Panc1 (cell line): ENCODE data around the gene RPP38. TPM values are rescaled to one million over a fixed set of nuclear protein-coding genes. Genes with fewer than 3 reads are reported as not detected.

Source experiments
- ATAC-seq: fragments of 200-7000 bp; cut with Tn5 transposase; 2 replicates; pipeline ENCODE4 v1.9.1; 2020; ENCODE audit warnings: mild to moderate bottlenecking, moderate library complexity
- BruUV-seq: library from RNA; stranded (reverse); fragments of 400-500 nt; replicated peaks from 2 replicates; lab custom pipeline; 2021; lab: Mats Ljungman, UMichigan
- CTCF ChIA-PET: fragments of 300-600 bp; sonication (Branson Sonifier 250); formaldehyde crosslinking; loops from one replicate; lab custom pipeline; 2022; ENCODE audit warnings: antibody characterized with exemption; lab: Charles Lee
- POLR2A ChIA-PET: fragments of 300-600 bp; sonication (Branson Sonifier 250); formaldehyde crosslinking; loops from one replicate; lab custom pipeline; 2022; ENCODE audit warnings: antibody characterized with exemption; lab: Charles Lee
- DNase-seq: peaks from one replicate; pipeline ENCODE4 v3.0.0-alpha.2; 2010; ENCODE audit warnings: low read depth, low spot score
- H3K27ac ChIP-seq: 2 replicates; pipeline ENCODE4 v1.5.1; 2011; ENCODE audit warnings: mild to moderate bottlenecking, low read length, inconsistent platforms
- H3K27me3 ChIP-seq: fragments of 200-500 bp; sonication (Bioruptor generic); 2 replicates; pipeline ENCODE4 v1.6.0; 2014; ENCODE audit warnings: low read length, inconsistent platforms; ENCODE audit not compliant: control insufficient read depth, insufficient read depth
- H3K36me3 ChIP-seq: fragments of 200-500 bp; sonication (Bioruptor generic); 2 replicates; pipeline ENCODE4 v1.5.1; 2014; ENCODE audit warnings: inconsistent platforms, mild to moderate bottlenecking, low read length, moderate library complexity; ENCODE audit not compliant: control insufficient read depth, insufficient read depth
- H3K4me1 ChIP-seq: 2 replicates; pipeline ENCODE4 v1.5.1; 2011; ENCODE audit warnings: inconsistent platforms, mild to moderate bottlenecking, low read length, moderate library complexity; ENCODE audit not compliant: control insufficient read depth, insufficient read depth
- H3K4me3 ChIP-seq, 2 experiments: 2 replicates each; pipeline ENCODE4 v1.5.1; 2011 to 2012; ENCODE audit warnings: low read depth in 2 of 2, low read length in 2 of 2, mild to moderate bottlenecking in 2 of 2, inconsistent platforms in 1 of 2, moderate library complexity in 1 of 2
- H3K9me3 ChIP-seq: fragments of 200-500 bp; sonication (Bioruptor generic); 2 replicates; pipeline ENCODE4 v1.5.1; 2014; ENCODE audit warnings: low read depth, mild to moderate bottlenecking, inconsistent platforms, low read length, moderate library complexity; ENCODE audit not compliant: control insufficient read depth, insufficient read depth
- CTCF ChIP-seq: fragments of 450-650 bp; IDR thresholded peaks from 2 replicates; pipeline ENCODE4 v1.5.1; 2017; ENCODE audit warnings: mild to moderate bottlenecking
- POLR2AphosphoS5 ChIP-seq: IDR thresholded peaks from 2 replicates; pipeline ENCODE4 v1.6.1; 2012; ENCODE audit warnings: mild to moderate bottlenecking, low read depth, low read length, moderate library complexity
- SIN3A ChIP-seq: IDR thresholded peaks from 2 replicates; pipeline ENCODE4 v1.6.1; 2012; ENCODE audit warnings: low read depth, mild to moderate bottlenecking, low read length, moderate library complexity, borderline replicate concordance; ENCODE audit not compliant: insufficient read depth
- TCF7L2 ChIP-seq: IDR thresholded peaks from 2 replicates; pipeline ENCODE4 v1.6.1; 2011; ENCODE audit warnings: mild to moderate bottlenecking, low read depth, low read length, inconsistent platforms
- in situ Hi-C: cut with HindIII; loops from 2 replicates; pipeline ENCODE4 v1.10.0; 2016; ENCODE audit warnings: low sequenced_read_pairs, low pct_unique_long_range_greater_than_20kb
- intact Hi-C: fragments of 100-400 bp; cut with micrococcal nuclease; formaldehyde crosslinking; loops from one replicate; pipeline ENCODE4 v1.10.0; 2022; ENCODE audit not compliant: unreplicated experiment
- total RNA-seq: library from RNA; stranded (reverse); gene quantifications from one replicate; pipeline ENCODE4 v1.2.1, GENCODE V29; 2021; ENCODE audit not compliant: unreplicated experiment
- TF ChIP-seq, protein P1 (sequence below), 2 experiments: IDR thresholded peaks; 2 replicates each; pipeline ENCODE4 v1.6.1; 2011 to 2012; ENCODE audit warnings: low read depth in 2 of 2, control low read depth in 1 of 2, low read length in 1 of 2, mild to moderate bottlenecking in 1 of 2, moderate library complexity in 1 of 2; ENCODE audit not compliant: insufficient read depth in 1 of 2

Gene RPP38
- total RNA-seq, 1 experiment from 2014 or later = 19.9 TPM

GRCh38 chr10:15137036-15137359 lies 39.8 kb downstream of the RPP38 start:
- in situ Hi-C loops = no loop called here
- ChIA-PET POLR2A (no interaction called here), CTCF (no interaction called here)
- Histone ChIP-seq H3K9me3 (no peaks in the 10 kb centered on the region), H3K36me3 (no peaks in the 10 kb centered on the region; the same call in 1 of the 2 replicates), H3K4me3 (no peak overlapping the region), H3K4me1 (no peaks in the 10 kb centered on the region), H3K27me3 (no peaks in the 10 kb centered on the region), H3K27ac (no peak overlapping the region)
- no TSS peak for BruUV-seq
- TF ChIP-seq SIN3A (no peak), CTCF (no peak), POLR2AphosphoS5 (no peak), TCF7L2 (no peak)
- TF ChIP-seq, protein P1, sequence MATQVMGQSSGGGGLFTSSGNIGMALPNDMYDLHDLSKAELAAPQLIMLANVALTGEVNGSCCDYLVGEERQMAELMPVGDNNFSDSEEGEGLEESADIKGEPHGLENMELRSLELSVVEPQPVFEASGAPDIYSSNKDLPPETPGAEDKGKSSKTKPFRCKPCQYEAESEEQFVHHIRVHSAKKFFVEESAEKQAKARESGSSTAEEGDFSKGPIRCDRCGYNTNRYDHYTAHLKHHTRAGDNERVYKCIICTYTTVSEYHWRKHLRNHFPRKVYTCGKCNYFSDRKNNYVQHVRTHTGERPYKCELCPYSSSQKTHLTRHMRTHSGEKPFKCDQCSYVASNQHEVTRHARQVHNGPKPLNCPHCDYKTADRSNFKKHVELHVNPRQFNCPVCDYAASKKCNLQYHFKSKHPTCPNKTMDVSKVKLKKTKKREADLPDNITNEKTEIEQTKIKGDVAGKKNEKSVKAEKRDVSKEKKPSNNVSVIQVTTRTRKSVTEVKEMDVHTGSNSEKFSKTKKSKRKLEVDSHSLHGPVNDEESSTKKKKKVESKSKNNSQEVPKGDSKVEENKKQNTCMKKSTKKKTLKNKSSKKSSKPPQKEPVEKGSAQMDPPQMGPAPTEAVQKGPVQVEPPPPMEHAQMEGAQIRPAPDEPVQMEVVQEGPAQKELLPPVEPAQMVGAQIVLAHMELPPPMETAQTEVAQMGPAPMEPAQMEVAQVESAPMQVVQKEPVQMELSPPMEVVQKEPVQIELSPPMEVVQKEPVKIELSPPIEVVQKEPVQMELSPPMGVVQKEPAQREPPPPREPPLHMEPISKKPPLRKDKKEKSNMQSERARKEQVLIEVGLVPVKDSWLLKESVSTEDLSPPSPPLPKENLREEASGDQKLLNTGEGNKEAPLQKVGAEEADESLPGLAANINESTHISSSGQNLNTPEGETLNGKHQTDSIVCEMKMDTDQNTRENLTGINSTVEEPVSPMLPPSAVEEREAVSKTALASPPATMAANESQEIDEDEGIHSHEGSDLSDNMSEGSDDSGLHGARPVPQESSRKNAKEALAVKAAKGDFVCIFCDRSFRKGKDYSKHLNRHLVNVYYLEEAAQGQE (IDR thresholded peaks at IDR 0.05; ENCODE audit: insufficient read depth in 1 of 2, low read depth in 2 of 2, low read length in 1 of 2) = no peak
- intact Hi-C loops = no loop called here
- DNase-seq (no peak), ATAC-seq (no peak)

- ATAC-seq = no peak
- no peak overlapping the region for H3K27ac ChIP-seq
- ChIA-PET POLR2A (no interaction called here), CTCF (no interaction called here)
- in situ Hi-C loops = no loop called here
- H3K9me3 ChIP-seq = no peaks in the 10 kb centered on the region
- no peaks in the 10 kb centered on the region for H3K27me3 ChIP-seq
- no peak for TF ChIP-seq POLR2AphosphoS5
- TF ChIP-seq SIN3A = no peak
- no peak overlapping the region for H3K4me3 ChIP-seq
- H3K4me1 ChIP-seq = no peaks in the 10 kb centered on the region
- no peaks in the 10 kb centered on the region; the same call in 1 of the 2 replicates for H3K36me3 ChIP-seq
- intact Hi-C loops = no loop called here
- DNase-seq = no peak
- no TSS peak for BruUV-seq
These were observed 40.5 kb downstream of the RPP38 start for GRCh38 chr10:15137636-15138035.

- DNase-seq = no peak
- POLR2A ChIA-PET = no interaction called here
- Histone ChIP-seq H3K27ac (no peak overlapping the region), H3K4me3 (no peak overlapping the region), H3K4me1 (no peaks in the 10 kb centered on the region), H3K9me3 (no peaks in the 10 kb centered on the region), H3K36me3 (no peaks in the 10 kb centered on the region), H3K27me3 (no peaks in the 10 kb centered on the region)
- no peak for ATAC-seq
- CTCF ChIA-PET = no interaction called here
- TF ChIP-seq CTCF (no peak), TCF7L2 (no peak), POLR2AphosphoS5 (no peak), SIN3A (no peak)
- TF ChIP-seq, protein P1 (IDR thresholded peaks at IDR 0.05; ENCODE audit: insufficient read depth in 1 of 2, low read depth in 2 of 2, low read length in 1 of 2) = no peak
- intact Hi-C loops = no loop called here
- in situ Hi-C loops = no loop called here
- BruUV-seq = no TSS peak
These were observed 43.5 kb downstream of the RPP38 start for GRCh38 chr10:15140698-15141097.
